ENCODE data around the gene MLYCD.

The MLYCD gene

GRCh38 chr16:83935005-83935857 lies 36.3 kb downstream of the MLYCD start:
- TF ChIP-seq GATA2 (IDR thresholded peaks at IDR 0.05; ENCODE audit: low read depth, low read length), result no peak
- TF ChIP-seq GATA3 (IDR thresholded peaks at IDR 0.05; ENCODE audit: low read depth, low read length), result no peak

GRCh38 chr16:83935858-83936255 lies 36.9 kb downstream of the MLYCD start:
- TF ChIP-seq GATA3 (IDR thresholded peaks at IDR 0.05; ENCODE audit: low read depth, low read length), result no peak
- no peak for TF ChIP-seq GATA2 (IDR thresholded peaks at IDR 0.05; ENCODE audit: low read depth, low read length)

- TF ChIP-seq GATA3 (IDR thresholded peaks at IDR 0.05; ENCODE audit: low read depth, low read length) (no peak), GATA2 (IDR thresholded peaks at IDR 0.05; ENCODE audit: low read depth, low read length) (no peak)
These were observed 37.8 kb downstream of the MLYCD start for GRCh38 chr16:83936581-83937165.

- TF ChIP-seq GATA2 (IDR thresholded peaks at IDR 0.05; ENCODE audit: low read depth, low read length) (no peak), GATA3 (IDR thresholded peaks at IDR 0.05; ENCODE audit: low read depth, low read length) (no peak)
These were observed 38.4 kb downstream of the MLYCD start for GRCh38 chr16:83937267-83937666.

- no peak for TF ChIP-seq GATA3 (IDR thresholded peaks at IDR 0.05; ENCODE audit: low read depth, low read length)
- TF ChIP-seq GATA2 (IDR thresholded peaks at IDR 0.05; ENCODE audit: low read depth, low read length), result no peak
These were observed 39.3 kb downstream of the MLYCD start for GRCh38 chr16:83937922-83938885.

- no peak for TF ChIP-seq GATA2 (IDR thresholded peaks at IDR 0.05; ENCODE audit: low read depth, low read length)
- no peak for TF ChIP-seq GATA3 (IDR thresholded peaks at IDR 0.05; ENCODE audit: low read depth, low read length)
These were observed 40.4 kb downstream of the MLYCD start for GRCh38 chr16:83939266-83939855.

- no peak for TF ChIP-seq GATA2 (IDR thresholded peaks at IDR 0.05; ENCODE audit: low read depth, low read length)
- TF ChIP-seq GATA3 (IDR thresholded peaks at IDR 0.05; ENCODE audit: low read depth, low read length), result no peak
These were observed 41.2 kb downstream of the MLYCD start for GRCh38 chr16:83940119-83940518.

- TF ChIP-seq GATA2 (IDR thresholded peaks at IDR 0.05; ENCODE audit: low read depth, low read length) (no peak), GATA3 (IDR thresholded peaks at IDR 0.05; ENCODE audit: low read depth, low read length) (no peak)
These were observed 41.9 kb downstream of the MLYCD start for GRCh38 chr16:83940630-83941378.

GRCh38 chr16:83942074-83942473 lies 43.2 kb downstream of the MLYCD start:
- TF ChIP-seq GATA3 (IDR thresholded peaks at IDR 0.05; ENCODE audit: low read depth, low read length) (no peak), GATA2 (IDR thresholded peaks at IDR 0.05; ENCODE audit: low read depth, low read length) (no peak)

GRCh38 chr16:83942815-83943515 lies 44.0 kb downstream of the MLYCD start:
- TF ChIP-seq GATA3 (IDR thresholded peaks at IDR 0.05; ENCODE audit: low read depth, low read length), result no peak
- TF ChIP-seq GATA2 (IDR thresholded peaks at IDR 0.05; ENCODE audit: low read depth, low read length), result no peak

- no peak for TF ChIP-seq GATA2 (IDR thresholded peaks at IDR 0.05; ENCODE audit: low read depth, low read length)
These were observed 44.7 kb downstream of the MLYCD start for GRCh38 chr16:83943516-83944050.

- TF ChIP-seq GATA3 (IDR thresholded peaks at IDR 0.05; ENCODE audit: low read depth, low read length) (no peak), GATA2 (IDR thresholded peaks at IDR 0.05; ENCODE audit: low read depth, low read length) (no peak)
These were observed 46.7 kb downstream of the MLYCD start for GRCh38 chr16:83945587-83945986.
